ENCODE results near the gene CELA3B. TPM values are rescaled to one million over a fixed set of nuclear protein-coding genes. Genes with fewer than 3 reads are reported as not detected.
"Not testable (repeated sequence)": the region's sequence is repeated elsewhere in the genome, so short reads cannot be mapped to it uniquely, and the experiment has no call there.

Gene CELA3B
- total RNA-seq, 3 donors from 2014 or later (not counting 1 experiment from before 2014, with no cell fraction given): not detected

GRCh38 chr1:21940492-21940891 is 36.3 kb upstream of the CELA3B start:
- TF ChIP-seq CTCF (IDR thresholded peaks at IDR 0.05): no peak
- no peaks in the 10 kb centered on the region for H3K9me3 ChIP-seq (ENCODE audit: control insufficient read depth, insufficient read depth, low read length)
- intact Hi-C loops (cut with micrococcal nuclease): loop anchor here (10.0 kb wide), 1 partner anchor 56 kb away; no protein-coding TSS in a partner anchor
- no peak overlapping the region for H3K27ac ChIP-seq (ENCODE audit: low read length)
- H3K4me1 ChIP-seq (ENCODE audit: control insufficient read depth, insufficient read depth, low read length): peaks cover 13% of the 10 kb centered on the region
- 100% methylated on average over 1 of the region's 2 CpGs for WGBS (ENCODE audit: insufficient coverage)
- H3K27ac Mint-ChIP-seq: no peak overlapping the region
- no peaks in the 10 kb centered on the region for H3K9me3 Mint-ChIP-seq
- ATAC-seq: no peak
- DNase-seq: no peak
- no peak overlapping the region for H3K4me3 Mint-ChIP-seq
- peaks cover 0 to 16% of the 10 kb centered on the region in 2 donors for H3K27me3 Mint-ChIP-seq (ENCODE audit: low read depth in 2 of 2)
- no peak overlapping the region for H3K4me3 ChIP-seq (ENCODE audit: low read length)
- no peaks in the 10 kb centered on the region for H3K36me3 Mint-ChIP-seq
- H3K36me3 ChIP-seq (ENCODE audit: control insufficient read depth, insufficient read depth, low read length): no peaks in the 10 kb centered on the region
- peaks cover 7% of the 10 kb centered on the region for H3K27me3 ChIP-seq (ENCODE audit: control insufficient read depth, insufficient read depth, low read length)
- H3K4me1 Mint-ChIP-seq: peaks cover 7 to 13% of the 10 kb centered on the region in 2 donors

- ATAC-seq (no peak), DNase-seq (no peak)
- Mint-ChIP-seq H3K27ac (no peak overlapping the region), H3K9me3 (no peaks in the 10 kb centered on the region), H3K27me3 (ENCODE audit: low read depth in 2 of 2) (peaks cover 0 to 14% of the 10 kb centered on the region in 2 donors), H3K36me3 (no peaks in the 10 kb centered on the region), H3K4me1 (peaks cover 7 to 13% of the 10 kb centered on the region in 2 donors), H3K4me3 (no peak overlapping the region)
- WGBS (ENCODE audit: insufficient coverage): 81% methylated on average over 5 of the region's 5 CpGs
- intact Hi-C loops (cut with micrococcal nuclease): loop anchor here (10.0 kb wide), 1 partner anchor 57 kb away; no protein-coding TSS in a partner anchor
- Histone ChIP-seq H3K27ac (ENCODE audit: low read length) (no peak overlapping the region), H3K27me3 (ENCODE audit: control insufficient read depth, insufficient read depth, low read length) (peaks cover 2% of the 10 kb centered on the region), H3K4me3 (ENCODE audit: low read length) (no peak overlapping the region), H3K36me3 (ENCODE audit: control insufficient read depth, insufficient read depth, low read length) (no peaks in the 10 kb centered on the region), H3K9me3 (ENCODE audit: control insufficient read depth, insufficient read depth, low read length) (no peaks in the 10 kb centered on the region), H3K4me1 (ENCODE audit: control insufficient read depth, insufficient read depth, low read length) (peaks cover 8% of the 10 kb centered on the region)
- no peak for TF ChIP-seq CTCF (IDR thresholded peaks at IDR 0.05)
These were observed 35.5 kb upstream of the CELA3B start for GRCh38 chr1:21941370-21941769.

- H3K36me3 ChIP-seq (ENCODE audit: control insufficient read depth, insufficient read depth, low read length): no peaks in the 10 kb centered on the region
- Mint-ChIP-seq H3K4me1 (peaks cover 6 to 12% of the 10 kb centered on the region in 2 donors), H3K9me3 (no peaks in the 10 kb centered on the region), H3K27me3 (ENCODE audit: low read depth in 2 of 2) (peaks cover 0 to 14% of the 10 kb centered on the region in 2 donors), H3K4me3 (no peak overlapping the region), H3K27ac (no peak overlapping the region), H3K36me3 (no peaks in the 10 kb centered on the region)
- no peak for TF ChIP-seq CTCF (IDR thresholded peaks at IDR 0.05)
- H3K27ac ChIP-seq (ENCODE audit: low read length): no peak overlapping the region
- DNase-seq (no peak), ATAC-seq (no peak)
- WGBS (ENCODE audit: insufficient coverage): 79% methylated on average over 10 of the region's 10 CpGs
- intact Hi-C loops (cut with micrococcal nuclease): loop anchor here (10.0 kb wide), 1 partner anchor 58 kb away; no protein-coding TSS in a partner anchor
- peaks cover 4% of the 10 kb centered on the region for H3K4me1 ChIP-seq (ENCODE audit: control insufficient read depth, insufficient read depth, low read length)
- H3K9me3 ChIP-seq (ENCODE audit: control insufficient read depth, insufficient read depth, low read length): no peaks in the 10 kb centered on the region
- no peak overlapping the region for H3K4me3 ChIP-seq (ENCODE audit: low read length)
- H3K27me3 ChIP-seq (ENCODE audit: control insufficient read depth, insufficient read depth, low read length): no peaks in the 10 kb centered on the region
These were observed 34.4 kb upstream of the CELA3B start for GRCh38 chr1:21942464-21942863.

- not testable (repeated sequence) for H3K27ac Mint-ChIP-seq; H3K9me3 Mint-ChIP-seq; H3K4me1 ChIP-seq (ENCODE audit: control insufficient read depth, insufficient read depth, low read length)
These were observed 33.7 kb upstream of the CELA3B start for GRCh38 chr1:21942959-21943640.

More at GRCh38 chr1:21942959-21943640, 33.7 kb upstream of the CELA3B start:
- not testable (repeated sequence) for H3K4me1 Mint-ChIP-seq; ATAC-seq; H3K27me3 ChIP-seq (ENCODE audit: control insufficient read depth, insufficient read depth, low read length); H3K9me3 ChIP-seq (ENCODE audit: control insufficient read depth, insufficient read depth, low read length); H3K27ac ChIP-seq (ENCODE audit: low read length); H3K27me3 Mint-ChIP-seq (ENCODE audit: low read depth in 2 of 2); H3K36me3 Mint-ChIP-seq; H3K4me3 ChIP-seq (ENCODE audit: low read length); DNase-seq; H3K4me3 Mint-ChIP-seq; H3K36me3 ChIP-seq (ENCODE audit: control insufficient read depth, insufficient read depth, low read length)
- WGBS (ENCODE audit: insufficient coverage): 87% methylated on average over 19 of the region's 19 CpGs
- intact Hi-C loops (cut with micrococcal nuclease): loop anchor here (10.0 kb wide), 1 partner anchor 58 kb away; no protein-coding TSS in a partner anchor
